Metanephros (tissue), 2 donors: ENCODE data around the gene DTX2. TPM values are rescaled to one million over a fixed set of nuclear protein-coding genes. Genes with fewer than 3 reads are reported as not detected.

Source experiments
- small RNA-seq: library from RNA; depleted of rRNA; stranded (forward); fragments of <200 nt; gene quantifications from one replicate; pipeline ENCODE3, GENCODE V24; 2014; ENCODE audit warnings: low replicate concordance
- total RNA-seq: library from RNA; depleted of rRNA; stranded (reverse); fragments of >200 nt; gene quantifications from one replicate; pipeline ENCODE4 v1.2.3, GENCODE V29; 2014

The DTX2 gene
- total RNA-seq, result 14.0 TPM

DNA sequence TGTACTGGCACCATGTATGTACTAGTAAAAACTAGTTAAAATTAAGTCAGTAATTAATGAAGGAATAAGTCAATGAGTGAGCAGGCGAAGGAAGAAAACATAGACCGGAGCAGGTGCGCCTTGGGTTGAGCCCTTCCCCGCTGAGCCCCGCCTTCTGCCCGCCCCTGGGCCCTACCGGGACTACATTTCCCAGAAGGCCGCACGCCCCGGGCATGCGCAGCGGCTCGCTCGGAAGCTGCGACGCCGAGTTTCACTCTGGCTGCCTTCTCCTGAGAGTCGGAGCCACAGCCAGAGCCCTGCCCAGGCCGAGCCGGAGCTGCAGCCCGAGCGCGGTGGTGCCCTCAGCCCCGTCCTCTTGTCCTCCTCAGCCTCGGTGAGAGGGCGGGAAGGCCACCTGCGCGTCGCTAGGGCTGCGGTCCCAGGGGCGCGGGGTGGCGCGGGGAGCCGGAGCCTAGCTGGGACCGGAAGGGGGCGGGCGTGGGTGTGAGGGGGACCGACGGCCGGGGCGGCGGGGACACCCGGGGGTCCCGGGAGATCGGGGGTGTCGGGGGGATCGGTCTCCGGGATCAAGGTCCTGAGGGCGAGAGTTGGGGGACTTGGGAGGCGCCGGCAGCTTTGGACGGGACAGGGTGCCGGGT is at the start of gene DTX2:
Gene DTX2, plus strand, starts transcription at position 246 of the 638 bp plus-strand sequence. CDS start 18,801 bp downstream, outside the sequence.

DNA sequence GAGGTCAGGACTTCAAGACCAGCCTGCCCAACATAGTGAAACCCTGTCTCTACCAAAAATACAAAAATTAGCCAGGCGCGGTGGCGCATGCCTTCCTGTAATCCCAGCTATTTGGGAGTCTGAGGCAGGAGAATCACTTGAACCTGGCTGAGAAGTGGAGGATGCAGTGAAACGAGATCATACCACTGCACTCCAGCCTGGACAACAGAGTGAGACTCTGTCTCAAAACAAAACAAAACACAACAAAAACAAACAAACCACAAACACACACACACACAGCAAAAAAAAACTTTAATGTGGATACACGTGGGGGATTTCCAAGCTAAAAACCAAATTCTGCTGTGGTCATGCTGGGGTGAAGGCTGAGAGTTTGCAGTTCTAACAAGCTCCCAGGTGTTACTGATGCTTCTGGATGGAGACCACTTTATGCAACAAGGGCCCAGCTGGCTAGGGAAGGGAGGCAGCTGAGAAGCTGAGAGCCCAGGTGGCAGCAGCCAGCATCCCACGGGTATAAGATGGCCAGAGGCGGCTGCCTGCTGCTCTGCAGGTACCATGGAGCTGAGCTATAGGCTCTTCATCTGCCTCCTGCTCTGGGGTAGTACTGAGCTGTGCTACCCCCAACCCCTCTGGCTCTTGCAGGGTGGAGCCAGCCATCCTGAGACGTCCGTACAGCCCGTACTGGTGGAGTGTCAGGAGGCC is 36.9 kb upstream of the DTX2 start, which contains the start of gene ZP3:
Gene ZP3, plus strand, starts transcription at position 538 of the 699 bp plus-strand sequence. Its CDS starts 15 bp downstream, at position 553.

DNA sequence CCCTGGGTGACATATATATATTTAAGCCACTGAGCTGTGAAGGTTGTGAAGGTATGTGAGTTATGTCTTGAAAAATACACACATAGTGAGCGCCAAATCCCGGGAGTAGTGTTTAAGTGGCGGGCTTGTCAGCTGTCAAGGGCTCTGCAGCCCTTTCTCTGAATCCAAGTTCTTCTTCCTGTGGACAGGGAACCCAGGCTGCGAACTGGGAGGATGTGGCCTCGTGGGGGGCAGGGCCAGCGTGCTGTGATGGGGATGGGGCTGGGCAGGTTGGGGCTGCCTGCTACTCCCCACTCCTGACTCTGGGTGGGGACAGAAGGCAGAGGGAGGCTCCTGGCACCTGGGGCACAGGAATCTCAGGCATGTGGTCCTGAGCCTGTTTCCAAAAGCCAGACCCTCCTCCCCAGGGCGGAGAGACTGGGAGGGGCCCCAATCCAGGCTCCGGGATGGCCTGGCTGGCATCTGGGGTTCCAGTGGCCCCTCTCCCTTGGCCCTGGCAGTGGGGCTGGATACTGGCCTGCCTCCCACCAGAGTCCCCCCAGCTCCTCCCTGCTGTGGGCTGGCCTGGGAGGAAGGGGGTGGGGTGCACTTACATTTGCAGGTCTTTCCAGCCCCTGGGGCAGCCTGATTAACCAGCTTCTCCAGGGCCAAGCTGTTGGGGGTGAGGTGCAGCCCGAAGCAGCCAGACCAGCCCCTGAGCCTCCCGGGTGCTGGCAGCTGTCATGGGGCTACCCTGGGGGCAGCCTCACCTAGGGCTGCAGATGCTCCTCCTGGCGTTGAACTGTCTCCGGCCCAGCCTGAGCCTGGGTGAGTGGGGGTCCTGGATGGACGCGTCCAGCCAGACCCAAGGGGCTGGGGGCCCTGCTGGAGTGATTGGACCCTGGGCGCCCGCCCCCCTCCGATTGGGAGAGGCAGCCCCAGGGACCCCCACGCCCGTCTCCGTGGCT is 48.7 kb downstream of the DTX2 start, which contains the start of gene UPK3B:
Gene UPK3B, plus strand, starts transcription at position 622 of the 947 bp plus-strand sequence. Its CDS starts 101 bp downstream, at position 723.

DNA sequence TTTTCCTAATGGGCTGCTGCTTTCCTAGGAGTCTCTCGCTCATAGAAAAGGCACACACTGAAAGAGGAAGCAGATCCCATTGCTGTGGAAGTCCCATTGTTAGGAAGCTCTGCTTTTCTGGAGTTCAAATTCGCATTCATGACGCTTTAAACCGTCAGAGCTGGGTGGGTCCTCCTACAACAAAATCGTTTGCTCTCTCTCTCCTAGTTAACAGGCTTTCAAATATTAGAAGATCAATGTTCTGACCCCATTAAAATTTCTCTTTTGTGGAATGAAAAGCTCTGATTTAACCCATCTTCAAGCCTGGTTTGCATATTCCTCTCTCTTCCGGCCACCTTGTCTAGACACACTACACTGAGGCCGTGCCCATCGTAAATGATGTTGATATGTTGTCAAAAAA is 81.7 kb downstream of the DTX2 start, which contains the start of gene SPDYE16:
Gene SPDYE16, minus strand, starts transcription at position 101 of the 400 bp plus-strand sequence. CDS start 1,838 bp downstream, outside the sequence.

Small RNA genes within 50 kb of the gene (small RNA-seq; reads per million reads assigned to genes)
- not detected for gene RF00019

Other genes starting within 250 kb of the DTX2 start
- gene HSPB1, start 159.0 kb upstream of the DTX2 start, total RNA-seq, result 272 TPM
- gene YWHAG, start 102.7 kb upstream of the DTX2 start, total RNA-seq, result 87.1 TPM
- 3.7 TPM for gene SSC4D, start 52.0 kb upstream of the DTX2 start, total RNA-seq
- 1.5 TPM for gene ZP3, start 36.8 kb upstream of the DTX2 start, total RNA-seq
- gene UPK3B, start 48.8 kb downstream of the DTX2 start, total RNA-seq, result 1.6 TPM
- 0.53 TPM for gene SPDYE16, start 81.6 kb downstream of the DTX2 start, total RNA-seq
- 8.3 TPM for gene POMZP3, start 165.6 kb downstream of the DTX2 start, total RNA-seq